Kidney (tissue), 14 donors: ENCODE measurements around the gene CFAP74. TPM values are rescaled to one million over a fixed set of nuclear protein-coding genes. Genes with fewer than 3 reads are reported as not detected.

ENCODE experiments used
- DNase-seq, 5 donors: peaks; one replicate each; pipeline ENCODE4 v3.0.0-alpha.2; 2013 to 2020
- FAIRE-seq: peaks from 2 replicates; lab custom pipeline; 2012; peaks lifted over from hg19 to GRCh38; lab: Jason Lieb, UNC
- H3K27ac ChIP-seq, 2 donors: one replicate each; pipeline ENCODE4 v1.7.0; 2013; ENCODE audit warnings: low read depth in 2 of 2, low read length in 2 of 2, inconsistent platforms in 1 of 2
- H3K27me3 ChIP-seq: one replicate; pipeline ENCODE4 v1.7.1; 2013; ENCODE audit warnings: low read length, inconsistent platforms; ENCODE audit not compliant: control insufficient read depth, insufficient read depth
- H3K36me3 ChIP-seq, 3 donors: one replicate each; pipeline versions ENCODE4 v1.7.0 to v1.7.1; 2013; ENCODE audit warnings: low read length in 3 of 3, control low read depth in 1 of 3, inconsistent platforms in 1 of 3; ENCODE audit not compliant: insufficient read depth in 3 of 3, control insufficient read depth in 2 of 3
- H3K4me1 ChIP-seq, 3 donors: one replicate each; pipeline versions ENCODE4 v1.7.0 to v1.7.1; 2013; ENCODE audit warnings: low read length in 3 of 3, inconsistent platforms in 1 of 3, low read depth in 1 of 3; ENCODE audit not compliant: control insufficient read depth in 2 of 3, insufficient read depth in 2 of 3
- H3K4me3 ChIP-seq, 3 donors: one replicate each; pipeline versions ENCODE4 v1.7.0 to v1.8.1; 2013; ENCODE audit warnings: low read length in 3 of 3, control low read depth in 1 of 3, inconsistent platforms in 1 of 3
- H3K9ac ChIP-seq, 3 donors: one replicate each; pipeline versions ENCODE4 v1.7.0 to v1.7.1; 2013; ENCODE audit warnings: low read length in 3 of 3, control low read depth in 1 of 3, inconsistent platforms in 1 of 3
- H3K9me3 ChIP-seq, 3 donors: one replicate each; pipeline versions ENCODE4 v1.7.0 to v1.7.1; 2013; ENCODE audit warnings: low read length in 3 of 3, control low read depth in 1 of 3, inconsistent platforms in 1 of 3; ENCODE audit not compliant: control insufficient read depth in 2 of 3, insufficient read depth in 1 of 3
- CTCF ChIP-seq: IDR thresholded peaks from 3 replicates; pipeline ENCODE4 v1.5.1; 2012; ENCODE audit warnings: mild to moderate bottlenecking, moderate library complexity, borderline replicate concordance; ENCODE audit not compliant: insufficient read depth; ENCODE audit errors: extremely low read depth
- intact Hi-C: fragments of 100-400 bp; cut with DNase I; formaldehyde crosslinking; loops from one replicate; pipeline ENCODE4 v1.11.1; 2022
- polyA plus RNA-seq: library from polyadenylated mRNA; stranded (reverse); fragments of 350-450 nt; fragmentation: Illumina TruSeq; extraction: RNeasy Lipid Tissue Mini Kit (QIAGEN cat#74804); gene quantifications from one replicate; pipeline ENCODE4 v1.2.3, GENCODE V29; 2014; ENCODE audit warnings: low read depth, low replicate concordance; ENCODE audit not compliant: insufficient read depth
- total RNA-seq: library from RNA; stranded (reverse); fragmentation: NEBNext Ultra II Directional; extraction: Animal tissue kit (Norgen Biotek cat#: 25700); gene quantifications from one replicate; pipeline ENCODE4 v1.2.1, GENCODE V29; 2021
- donor health status: control.
- donor health status: control.
- donor health status: control.
- donor health status: control.
- donor health status: control.
- donor health status: DM: yes; HTN: yes; CAD: no.
- donor health status: Normal renal cell carcinoma (clear cell type).

The CFAP74 gene
- total and polyA plus RNA-seq, 2 donors from 2014 or later = not detected

- H3K27me3 ChIP-seq = no peaks in the 10 kb centered on the region
- H3K4me3 ChIP-seq = no peak overlapping the region
- H3K9ac ChIP-seq = no peak overlapping the region
- TF ChIP-seq CTCF = no peak
- no peak overlapping the region for H3K27ac ChIP-seq
- intact Hi-C loops = no loop called here
- H3K4me1 ChIP-seq = no peaks in the 10 kb centered on the region
- no peak for FAIRE-seq
- no peaks in the 10 kb centered on the region for H3K36me3 ChIP-seq
- no peaks in the 10 kb centered on the region for H3K9me3 ChIP-seq
- no peak for DNase-seq
These were observed 2.7 kb downstream of the CFAP74 start for GRCh38 chr1:2000850-2001249.

GRCh38 chr1:2000432-2000831, 3.2 kb downstream of the CFAP74 start:
- no peak for TF ChIP-seq CTCF
- Histone ChIP-seq H3K9me3 (no peaks in the 10 kb centered on the region), H3K27me3 (no peaks in the 10 kb centered on the region), H3K9ac (no peak overlapping the region), H3K4me3 (no peak overlapping the region), H3K4me1 (no peaks in the 10 kb centered on the region), H3K27ac (no peak overlapping the region), H3K36me3 (no peaks in the 10 kb centered on the region)
- intact Hi-C loops = no loop called here
- FAIRE-seq (no peak), DNase-seq (no peak)

GRCh38 chr1:1997576-1997975, 6.0 kb downstream of the CFAP74 start:
- Histone ChIP-seq H3K27me3 (no peaks in the 10 kb centered on the region), H3K4me1 (no peaks in the 10 kb centered on the region), H3K9me3 (no peaks in the 10 kb centered on the region), H3K9ac (no peak overlapping the region), H3K4me3 (no peak overlapping the region), H3K27ac (no peak overlapping the region), H3K36me3 (no peaks in the 10 kb centered on the region)
- intact Hi-C loops = no loop called here
- FAIRE-seq (no peak), DNase-seq (no peak)
- TF ChIP-seq CTCF = no peak

- FAIRE-seq = no peak
- Histone ChIP-seq H3K4me3 (no peak overlapping the region), H3K36me3 (no peaks in the 10 kb centered on the region), H3K4me1 (no peaks in the 10 kb centered on the region), H3K27ac (no peak overlapping the region), H3K9me3 (no peaks in the 10 kb centered on the region), H3K27me3 (no peaks in the 10 kb centered on the region), H3K9ac (no peak overlapping the region)
- intact Hi-C loops = no loop called here
- TF ChIP-seq CTCF = no peak
- DNase-seq = no peak
These were observed 7.4 kb downstream of the CFAP74 start for GRCh38 chr1:1996207-1996651.
